ELR (cell line): ENCODE results near the gene IZUMO1.
"Not testable (repeated sequence)": the region's sequence is repeated elsewhere in the genome, so short reads cannot be mapped to it uniquely, and the experiment has no call there.

Experiments used
- DNase-seq: peaks from one replicate; pipeline ENCODE4 v3.0.0-alpha.2; 2015; ENCODE audit warnings: low read depth

IZUMO1 gene

GRCh38 chr19:48737360-48737998 is 9.2 kb downstream of the IZUMO1 start:
- DNase-seq: no peak

DNA sequence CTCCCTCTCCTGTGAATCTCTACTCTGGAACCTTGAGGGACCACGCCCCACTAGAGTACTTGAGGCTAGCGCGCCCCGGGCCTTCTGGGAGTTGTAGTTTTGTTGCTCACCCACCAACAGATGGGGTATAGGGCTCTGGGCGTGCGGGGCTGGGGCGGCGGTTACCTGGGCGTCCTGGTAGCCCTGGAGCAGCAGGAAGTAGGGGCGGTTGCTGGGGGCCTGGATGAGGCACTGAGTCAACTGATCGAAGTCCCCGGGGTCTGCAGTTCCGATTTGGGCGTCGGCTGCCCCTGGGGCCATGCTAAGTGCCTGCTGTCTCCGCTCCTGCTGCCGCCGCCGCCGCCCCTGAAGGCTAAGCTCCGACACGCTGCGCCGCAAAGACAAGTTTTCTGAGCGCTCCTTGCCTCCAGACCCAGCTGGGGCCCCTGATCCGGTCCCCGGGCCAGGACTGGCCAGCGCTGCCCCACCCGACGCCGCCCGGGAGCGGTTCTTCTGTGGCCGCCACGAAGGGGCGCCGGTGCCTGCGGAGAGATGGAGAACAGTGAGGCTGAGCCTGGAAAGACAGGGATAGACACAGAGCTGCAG is 11.6 kb downstream of the IZUMO1 start:
- peak; percentile 73 for DNase-seq

DNA sequence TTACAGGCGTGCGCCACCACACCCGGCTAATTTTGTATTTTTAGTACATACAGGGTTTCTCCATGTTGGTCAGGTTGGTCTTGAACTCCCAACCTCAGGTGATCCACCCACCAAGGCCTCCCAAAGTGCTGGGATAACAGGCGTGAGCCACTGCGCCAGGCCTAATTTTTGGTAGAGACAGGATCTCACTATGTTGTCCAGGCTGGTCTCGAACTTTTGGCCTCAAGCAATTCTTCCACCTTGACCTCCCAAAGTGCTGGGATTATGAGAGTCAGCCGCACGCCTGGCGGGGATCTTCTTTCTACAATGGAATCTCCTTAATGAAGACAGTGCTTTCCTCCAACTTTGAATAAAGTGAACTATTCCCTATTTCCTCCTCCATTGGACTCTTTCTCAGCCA is 12.1 kb downstream of the IZUMO1 start:
- DNase-seq: no peak

- no peak for DNase-seq
These were observed 15.3 kb downstream of the IZUMO1 start for GRCh38 chr19:48731452-48731851.

DNA sequence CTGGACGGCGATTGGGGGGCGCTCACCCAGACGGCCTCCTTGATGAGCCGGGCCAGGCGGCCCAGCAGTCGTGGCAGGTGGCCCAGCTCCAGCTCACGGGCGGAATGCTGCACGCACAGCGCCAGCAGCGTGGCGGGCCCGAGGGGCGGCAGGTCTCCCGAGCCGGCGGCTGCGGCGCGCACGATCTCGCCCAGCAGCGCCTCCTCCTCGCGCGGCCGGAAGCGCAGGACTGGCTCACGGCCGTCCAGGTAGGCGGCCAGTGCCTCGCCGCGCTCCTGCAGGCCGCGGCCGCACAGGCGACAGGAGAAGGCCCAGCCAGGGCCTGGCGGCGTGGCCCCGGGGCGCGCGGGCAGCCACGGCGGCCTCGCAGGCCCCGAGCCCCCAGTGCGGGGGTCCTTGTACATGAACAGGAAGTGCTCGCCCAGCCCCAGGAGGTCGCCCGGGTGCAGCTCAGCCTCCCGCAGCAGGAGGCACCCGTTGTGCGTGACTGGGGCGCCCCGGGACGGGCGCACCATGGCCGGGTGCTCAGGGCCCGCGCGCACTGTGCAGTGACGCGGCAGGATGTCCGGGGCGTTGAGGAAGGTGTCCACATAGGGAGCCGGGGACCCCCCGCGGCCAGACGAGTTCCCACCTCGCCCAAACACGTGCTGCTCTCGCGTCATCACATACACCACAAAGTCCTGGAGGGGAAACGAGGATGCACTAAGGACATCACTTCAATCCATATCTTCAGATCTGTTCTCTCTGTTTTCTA is 17.6 kb downstream of the IZUMO1 start:
- no peak for DNase-seq

- DNase-seq: peak; percentile 17
These were observed 20.2 kb downstream of the IZUMO1 start for GRCh38 chr19:48726556-48726955.

GRCh38 chr19:48724796-48725753 is 21.6 kb downstream of the IZUMO1 start:
- peak; percentile 93 for DNase-seq

- DNase-seq: no peak
These were observed 24.5 kb downstream of the IZUMO1 start for GRCh38 chr19:48722196-48722708.

- peak; percentile 99 for DNase-seq
These were observed 26.0 kb downstream of the IZUMO1 start for GRCh38 chr19:48720613-48721296.

DNA sequence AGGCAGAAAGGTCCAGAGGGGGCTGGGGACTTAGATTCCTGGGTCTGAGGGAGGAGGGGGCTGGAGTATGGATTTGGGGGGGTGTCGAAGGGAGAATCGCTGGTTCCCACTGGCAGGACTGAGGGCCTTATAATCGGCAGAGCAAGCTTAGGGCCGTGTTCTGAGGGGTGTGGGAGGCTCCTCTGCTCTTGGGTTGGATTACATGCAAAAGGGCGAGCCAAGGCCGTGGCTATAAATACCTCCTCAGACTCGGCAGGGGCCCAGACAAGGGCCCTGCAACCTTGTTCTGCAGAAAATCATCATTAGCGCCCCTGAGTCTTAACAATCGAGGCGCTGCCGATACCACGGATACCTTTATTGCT is 26.5 kb downstream of the IZUMO1 start:
- no peak for DNase-seq

DNA sequence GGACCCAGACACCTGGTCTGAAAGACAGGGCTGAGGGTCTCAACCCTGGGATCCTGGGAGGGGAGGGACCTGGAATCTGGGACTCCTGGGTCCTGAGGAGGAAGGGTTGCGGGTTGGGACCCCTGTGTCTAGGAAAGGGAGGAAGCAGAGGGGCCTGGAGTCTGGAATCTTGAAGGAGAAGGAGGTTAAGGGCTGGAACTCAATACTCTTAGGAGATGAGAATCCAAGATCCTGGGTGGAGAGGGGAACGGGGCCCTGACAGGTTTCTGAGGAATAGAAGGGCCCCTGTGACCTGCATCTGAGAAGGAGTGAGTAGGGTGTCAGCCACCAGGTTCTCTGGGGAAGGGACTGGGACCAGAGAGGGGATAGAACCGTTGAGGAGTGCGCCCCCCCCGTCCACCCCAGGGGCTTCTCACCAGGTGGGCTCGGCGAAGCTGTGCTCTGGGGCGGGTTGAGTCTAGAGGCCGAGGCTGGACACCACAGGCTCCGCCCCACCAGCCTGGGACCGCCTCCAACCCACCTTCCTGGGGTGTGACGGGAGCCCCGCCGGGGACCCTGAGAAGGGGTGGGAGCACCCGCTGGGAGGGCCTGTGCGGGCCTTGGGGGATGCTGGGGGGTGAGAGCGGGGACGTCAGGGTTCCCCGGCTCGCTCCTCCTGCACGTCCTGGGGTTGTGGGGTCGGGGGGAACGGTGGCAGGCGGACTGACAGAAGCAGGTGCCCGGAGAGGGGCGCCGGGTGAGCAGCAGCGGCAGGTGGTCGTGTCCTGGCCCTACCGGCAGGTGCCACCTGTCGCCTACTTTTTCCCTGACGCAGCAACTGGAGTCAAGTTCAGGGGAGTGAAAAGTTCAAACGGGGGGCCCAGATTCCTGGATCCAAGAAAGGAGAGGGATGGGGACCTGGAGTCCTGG is 27.2 kb downstream of the IZUMO1 start, which contains the start of gene MAMSTR:
TSS of gene MAMSTR (minus strand) at position 463 of the 909 bp plus-strand sequence. CDS start 694 bp downstream, outside the sequence.
- DNase-seq: no peak

GRCh38 chr19:48718711-48719231 is 27.9 kb downstream of the IZUMO1 start:
- DNase-seq: no peak

DNA sequence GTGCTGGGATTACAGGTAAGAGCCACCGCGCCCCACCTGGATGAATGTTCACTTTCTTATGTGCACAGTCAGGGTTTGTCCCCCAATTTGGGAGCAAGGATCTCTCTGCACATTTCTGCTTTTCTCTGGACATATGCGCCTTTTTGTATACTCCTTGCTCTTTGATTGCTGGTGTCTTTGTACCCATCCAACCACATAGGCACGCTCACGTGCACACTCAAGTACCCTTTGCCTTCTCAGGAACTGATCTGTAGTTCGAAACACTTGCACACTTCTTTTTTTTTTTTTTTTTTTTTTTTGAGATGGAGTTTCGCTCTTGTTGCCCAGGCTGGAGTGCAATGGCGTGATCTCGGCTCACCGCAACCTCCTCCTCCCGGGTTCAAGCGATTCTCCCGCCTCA is 28.6 kb downstream of the IZUMO1 start:
- not testable (repeated sequence) for DNase-seq

DNA sequence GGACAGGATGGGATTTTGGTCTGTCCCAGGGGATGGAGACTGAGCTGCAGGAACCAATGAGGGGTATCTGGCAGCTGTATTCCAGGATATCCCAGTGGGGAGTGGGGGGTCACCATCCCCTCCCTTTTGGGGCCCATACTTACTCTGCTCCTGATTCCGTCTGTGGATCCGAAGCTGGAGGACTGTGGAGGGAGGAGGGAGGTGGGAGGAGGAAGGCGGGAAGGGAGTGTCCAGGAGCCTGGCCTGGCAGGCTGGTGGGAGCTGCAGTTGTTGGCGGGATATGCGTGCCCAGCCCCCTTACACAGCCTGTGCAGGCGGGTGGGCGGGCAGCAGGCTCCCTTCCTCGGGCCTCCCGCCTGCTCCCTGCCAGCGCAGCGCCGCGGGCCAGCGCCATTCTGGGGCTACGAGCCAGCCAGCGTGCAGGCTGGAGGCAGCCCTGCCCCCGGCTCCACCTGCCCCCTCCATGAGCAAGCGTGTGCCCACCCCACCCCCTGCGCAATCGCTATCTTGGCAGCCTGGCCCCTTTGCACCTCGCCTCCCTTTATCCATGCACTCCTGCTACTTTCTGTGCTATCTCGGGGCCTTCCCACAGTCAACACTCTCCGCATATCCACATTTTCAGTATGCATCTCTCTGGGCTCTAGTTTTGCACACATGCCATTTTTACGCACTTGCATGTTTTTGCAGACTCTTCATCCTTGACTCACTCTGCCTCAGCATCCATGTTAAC is 30.0 kb downstream of the IZUMO1 start:
- DNase-seq: peak; percentile 57

DNA sequence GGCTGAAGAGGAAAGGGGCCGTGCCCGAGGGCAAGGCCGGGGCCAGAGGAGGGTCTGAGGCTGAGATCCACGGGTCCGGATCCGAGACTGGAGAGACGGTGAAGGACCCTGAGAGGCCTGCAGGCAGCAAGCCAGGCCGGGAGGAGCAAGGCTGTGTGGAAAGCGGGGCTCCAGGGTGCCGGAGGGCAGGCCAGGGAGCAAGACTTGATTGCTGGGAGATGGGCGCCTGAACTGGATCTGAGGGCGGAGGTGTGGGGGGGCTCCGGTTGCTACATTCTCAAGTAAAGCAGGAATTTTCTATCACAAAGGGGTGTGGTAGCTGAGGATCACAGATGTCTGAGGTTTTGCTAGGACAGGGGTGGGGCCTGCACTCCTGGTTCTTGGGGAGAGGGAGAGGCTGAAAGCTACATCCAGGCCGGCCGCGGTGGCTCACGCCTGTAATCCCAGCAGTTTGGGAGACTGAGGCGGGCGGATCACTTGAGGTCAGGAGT is 31.0 kb downstream of the IZUMO1 start:
- DNase-seq: peak; percentile 9

DNA sequence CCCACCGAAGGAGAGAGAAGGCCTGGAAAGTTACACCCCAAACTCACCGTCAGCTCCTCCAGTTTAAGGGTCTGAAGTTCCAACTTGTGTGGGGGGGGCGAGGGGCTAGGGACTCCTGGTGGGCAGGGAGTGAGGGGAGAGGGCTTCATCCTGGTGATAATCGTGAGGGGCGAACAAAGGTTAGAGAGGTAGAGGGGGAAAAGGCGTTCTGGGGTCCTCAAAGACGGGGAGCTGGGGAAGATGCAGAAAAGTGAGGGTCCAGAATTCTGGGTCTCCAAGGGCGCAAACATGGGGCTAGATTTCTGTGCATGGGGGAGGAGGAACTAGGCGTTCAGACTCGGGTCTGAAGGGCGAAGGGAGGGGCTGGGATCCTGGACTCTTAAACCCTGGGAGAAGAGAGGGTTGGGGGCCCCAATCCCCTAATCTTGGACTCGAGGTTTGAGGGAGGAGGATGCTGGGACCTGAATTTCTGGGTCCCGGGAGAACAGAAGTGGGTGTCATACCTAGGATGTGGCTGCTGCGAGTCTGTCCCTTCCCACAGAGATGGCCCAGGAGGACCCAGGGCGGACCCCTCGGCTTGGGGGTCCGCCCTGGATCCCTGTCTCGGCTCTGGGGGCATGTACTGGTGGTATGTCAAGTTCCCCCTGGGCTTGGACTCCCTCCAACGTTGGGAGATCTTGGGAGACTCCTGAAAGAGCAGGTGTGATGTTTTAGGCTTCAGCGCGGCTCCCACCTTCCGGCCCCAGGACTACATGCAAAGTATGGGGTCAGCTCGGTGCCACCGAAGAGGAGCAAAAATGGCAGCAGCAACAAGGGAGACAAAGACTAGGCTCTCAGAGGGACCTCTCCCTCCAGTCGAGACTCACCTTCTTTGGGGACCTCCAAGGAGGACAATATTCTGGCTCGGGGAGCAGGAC is 31.7 kb downstream of the IZUMO1 start:
- DNase-seq: no peak

DNA sequence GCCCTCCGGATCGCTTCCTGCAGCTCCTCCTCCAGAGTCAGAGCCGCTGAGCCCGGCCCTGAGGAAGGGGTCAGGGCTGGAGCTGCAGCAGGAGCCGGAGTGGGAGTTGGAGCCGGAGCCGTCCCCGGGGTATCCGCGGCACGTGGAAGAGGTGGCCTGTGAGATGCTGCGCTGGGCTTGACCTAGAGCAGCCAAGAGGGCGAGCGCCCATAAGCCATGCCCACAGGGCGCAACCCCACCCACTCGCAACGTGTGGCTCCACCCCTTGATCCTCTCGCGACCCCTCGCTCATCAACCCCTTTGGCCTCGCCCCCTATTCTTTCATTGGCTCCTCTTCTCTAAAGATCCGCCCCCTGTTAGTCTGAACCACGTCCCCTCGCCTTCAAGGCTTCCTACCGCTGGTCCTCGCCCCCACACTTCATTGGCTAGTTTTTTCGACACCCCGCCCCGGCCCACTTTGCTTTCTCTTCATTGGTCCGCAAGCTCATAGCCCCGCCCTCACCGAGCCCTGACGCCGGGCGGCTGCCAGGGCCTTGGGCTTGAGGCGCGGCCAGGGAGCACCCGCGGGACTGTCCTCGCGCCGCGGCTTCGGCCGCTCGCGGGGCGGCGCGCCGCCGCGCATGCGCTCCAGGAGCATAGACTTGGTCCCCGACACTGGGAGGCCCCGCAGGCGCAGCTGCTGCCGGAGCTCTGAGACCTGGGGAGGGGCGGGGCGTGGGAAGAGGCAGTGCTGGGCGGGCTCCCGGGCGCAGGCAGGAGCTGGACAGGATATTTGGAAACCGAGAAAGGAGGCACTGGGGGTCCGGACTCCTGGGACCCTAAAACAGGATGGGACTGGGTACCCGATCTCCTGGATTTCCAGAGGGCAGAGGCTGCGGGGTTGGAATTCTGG is 32.6 kb downstream of the IZUMO1 start:
- peak; percentile 99 for DNase-seq
